ENCODE measurements around the gene GNMT.
"Not testable (repeated sequence)": the region's sequence is repeated elsewhere in the genome, so short reads cannot be mapped to it uniquely, and the experiment has no call there.

The GNMT gene

GRCh38 chr6:42942444-42942843 is 18.1 kb upstream of the GNMT start:
- DNase-seq, result no peak

GRCh38 chr6:42947950-42948349 is 12.6 kb upstream of the GNMT start:
- DNase-seq, result no peak

GRCh38 chr6:42952389-42952788 is 8.2 kb upstream of the GNMT start:
- no peak for DNase-seq

- not testable (repeated sequence) for DNase-seq
Observed at GRCh38 chr6:42954405-42954804, 6.1 kb upstream of the GNMT start.

GRCh38 chr6:42958125-42958524 is 2.4 kb upstream of the GNMT start:
- DNase-seq, result no peak

GRCh38 chr6:42959917-42960242 is 674 bp upstream of the GNMT start:
- no peak for DNase-seq

- no peak for DNase-seq
Observed at GRCh38 chr6:42961020-42961470, 491 bp downstream of the GNMT start.

- no peak for DNase-seq
Observed at GRCh38 chr6:42962096-42962495, 1.5 kb downstream of the GNMT start.

GRCh38 chr6:42962502-42963178 is 2.1 kb downstream of the GNMT start:
- DNase-seq, result no peak

- DNase-seq, result no peak
Observed at GRCh38 chr6:42963179-42963854, 2.8 kb downstream of the GNMT start.

- DNase-seq, result no peak
Observed at GRCh38 chr6:42963855-42964605, 3.5 kb downstream of the GNMT start.

GRCh38 chr6:42966571-42966970 is 6.0 kb downstream of the GNMT start:
- no peak for DNase-seq

GRCh38 chr6:42967228-42967627 is 6.7 kb downstream of the GNMT start:
- no peak for DNase-seq

- no peak for DNase-seq
Observed at GRCh38 chr6:42968126-42968701, 7.7 kb downstream of the GNMT start.

GRCh38 chr6:42968783-42969182 is 8.2 kb downstream of the GNMT start:
- no peak for DNase-seq

- no peak for DNase-seq
Observed at GRCh38 chr6:42969431-42969830, 8.9 kb downstream of the GNMT start.

GRCh38 chr6:42969934-42970333 is 9.4 kb downstream of the GNMT start:
- DNase-seq, result no peak

- DNase-seq, result no peak
Observed at GRCh38 chr6:42970871-42971612, 10.5 kb downstream of the GNMT start.

- no peak for DNase-seq
Observed at GRCh38 chr6:42971746-42972327, 11.3 kb downstream of the GNMT start.

- no peak for DNase-seq
Observed at GRCh38 chr6:42973926-42974325, 13.4 kb downstream of the GNMT start.

GRCh38 chr6:42974919-42975505 is 14.5 kb downstream of the GNMT start:
- peak; percentile 69 for DNase-seq

- no peak for DNase-seq
Observed at GRCh38 chr6:42978487-42978838, 17.9 kb downstream of the GNMT start.
